HEK293T (cell line): Measurements from ENCODE around the gene TSPO2.
"Not testable (repeated sequence)": the region's sequence is repeated elsewhere in the genome, so short reads cannot be mapped to it uniquely, and the experiment has no call there.

ENCODE experiments used
- ELF4 ChIP-seq: fragments of 450-650 bp; IDR thresholded peaks from 2 replicates; pipeline ENCODE4 v1.6.1; 2017; ENCODE audit warnings: antibody characterized with exemption
- L3MBTL2 ChIP-seq: fragments of 450-650 bp; conservative IDR thresholded peaks from 2 replicates; pipeline ENCODE4 v1.6.1; 2016; ENCODE audit warnings: mild to moderate bottlenecking

DNA sequence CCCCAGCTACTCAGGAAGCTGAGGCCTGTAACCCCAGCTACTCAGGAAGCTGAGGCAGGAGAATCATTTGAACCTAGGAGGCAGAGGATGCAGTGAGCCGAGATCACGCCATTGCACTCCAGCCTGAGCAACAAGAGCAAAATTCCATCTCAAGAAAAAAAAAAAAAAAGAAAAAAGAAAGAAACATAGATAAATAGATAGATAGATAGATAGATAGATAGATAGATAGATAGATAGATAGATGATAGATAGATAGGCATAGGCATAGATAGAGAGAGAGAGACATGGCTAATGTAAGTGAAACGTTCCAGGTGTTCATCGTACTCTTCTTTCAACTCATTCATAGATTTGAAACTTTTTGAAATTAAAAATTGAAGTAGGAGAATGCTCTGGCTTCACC is 35.3 kb upstream of the TSPO2 start:
- TF ChIP-seq ELF4, L3MBTL2: not testable (repeated sequence)
